Natural killer cell (primary cell): Measurements from ENCODE around the gene FBXW12. TPM values are rescaled to one million over a fixed set of nuclear protein-coding genes. Genes with fewer than 3 reads are reported as not detected.

Experiments used
- ATAC-seq, 3 donors: fragments of 150-1000 bp in 2 of 3; fragments of 200-7000 bp in 1 of 3; cut with Tn5 transposase; 1 replicate in 1 of 3; 2 replicates in 2 of 3; pipeline ENCODE4 v1.10.0; 2021; ENCODE audit warnings: mild to moderate bottlenecking in 2 of 3, moderate library complexity in 2 of 3
- DNase-seq, 2 donors: peaks; one replicate each; pipeline versions ENCODE4 v3.0.0 to v3.0.0-alpha.2; 2013 to 2021; ENCODE audit warnings: mixed read lengths in 1 of 2
- H3K27ac ChIP-seq: one replicate; pipeline ENCODE4 v1.5.1; 2013; ENCODE audit warnings: mild to moderate bottlenecking, low read length
- H3K27me3 ChIP-seq: one replicate; pipeline ENCODE4 v1.6.1; 2013; ENCODE audit warnings: low read length; ENCODE audit not compliant: control insufficient read depth, insufficient read depth
- H3K36me3 ChIP-seq: one replicate; pipeline ENCODE4 v1.6.1; 2013; ENCODE audit warnings: low read length; ENCODE audit not compliant: control insufficient read depth, insufficient read depth
- H3K4me1 ChIP-seq: one replicate; pipeline ENCODE4 v1.6.1; 2013; ENCODE audit warnings: low read length; ENCODE audit not compliant: control insufficient read depth, insufficient read depth
- H3K4me3 ChIP-seq: one replicate; pipeline ENCODE4 v1.5.1; 2013; ENCODE audit warnings: low read length
- H3K9me3 ChIP-seq: one replicate; pipeline ENCODE4 v1.6.1; 2013; ENCODE audit warnings: low read length; ENCODE audit not compliant: control insufficient read depth, insufficient read depth
- H3K27ac Mint-ChIP-seq, 2 donors: one replicate each; pipeline ENCODE4 v1.8.0; 2022; ENCODE audit warnings: mild to moderate bottlenecking in 2 of 2, mixed read lengths in 2 of 2, moderate library complexity in 1 of 2
- H3K27me3 Mint-ChIP-seq, 2 donors: one replicate each; pipeline ENCODE4 v1.8.0; 2022; ENCODE audit warnings: low read depth in 2 of 2, mixed read lengths in 2 of 2
- H3K36me3 Mint-ChIP-seq: one replicate; pipeline ENCODE4 v1.8.0; 2022; ENCODE audit warnings: mixed read lengths
- H3K4me1 Mint-ChIP-seq, 2 donors: one replicate each; pipeline ENCODE4 v1.8.0; 2022; ENCODE audit warnings: mixed read lengths in 2 of 2
- H3K4me3 Mint-ChIP-seq: one replicate; pipeline ENCODE4 v1.8.0; 2022; ENCODE audit warnings: mild to moderate bottlenecking, moderate library complexity, mixed read lengths
- H3K9me3 Mint-ChIP-seq, 2 donors: one replicate each; pipeline ENCODE4 v1.8.0; 2022; ENCODE audit warnings: mixed read lengths in 2 of 2
- WGBS: methylation state at CpG from one replicate; pipeline ENCODE4 v1.1.7; 2013; ENCODE audit warnings: missing lambda C conversion rate; ENCODE audit not compliant: insufficient coverage; 5-methylcytosine and 5-hydroxymethylcytosine counted together
- intact Hi-C: fragments of 100-400 bp; cut with micrococcal nuclease; formaldehyde crosslinking; loops from one replicate; pipeline ENCODE4 v1.14.2; 2022
- total RNA-seq, 4 donors: library from RNA; stranded (reverse); fragments of 120-200 nt in 1 of 4; gene quantifications; one replicate each; pipeline versions ENCODE4 v1.2.3 to v1.2.4, GENCODE V29; 2013 to 2022
- TF ChIP-seq, protein P1 (sequence below): fragments of 200-600 bp; IDR thresholded peaks from one replicate; pipeline ENCODE4 v1.8.0; 2022; ENCODE audit warnings: antibody characterized with exemption

Gene FBXW12
- total RNA-seq, 3 donors from 2014 or later (not counting 1 experiment from before 2014, with no cell fraction given), result 0.25 TPM; not detected in 2

DNA sequence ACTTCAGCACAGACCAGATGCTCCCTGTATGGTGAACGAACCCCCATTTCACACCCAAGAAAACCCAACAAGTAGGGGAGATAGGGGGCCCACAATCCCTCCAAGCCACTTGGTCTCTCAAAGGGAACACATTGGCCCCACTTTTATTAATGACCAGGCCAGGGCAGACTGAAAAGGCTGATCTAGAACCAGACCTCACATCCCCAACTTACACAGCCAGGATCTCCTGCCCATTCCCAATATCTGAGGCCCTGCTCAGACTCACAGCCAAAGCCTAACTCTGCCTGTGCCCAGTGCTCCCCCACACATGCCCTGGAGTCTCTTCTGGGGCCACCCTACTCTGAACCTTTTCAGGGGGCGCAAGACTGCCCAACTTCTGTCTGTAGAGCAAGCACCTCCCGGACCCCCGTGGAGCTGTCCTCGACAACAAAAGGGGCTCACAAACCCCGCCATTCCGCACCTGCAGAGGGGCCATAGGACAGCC lies 56.1 kb downstream of the FBXW12 start:
- Histone ChIP-seq H3K27me3 (no peaks in the 10 kb centered on the region), H3K4me1 (peaks cover 27% of the 10 kb centered on the region), H3K4me3 (no peak overlapping the region), H3K9me3 (no peaks in the 10 kb centered on the region), H3K36me3 (peaks cover 8% of the 10 kb centered on the region), H3K27ac (no peak overlapping the region)
- peak overlapping the region; percentile 49 for H3K4me3 Mint-ChIP-seq
- peak overlapping the region in 1 of 2 donors; percentile 27 for H3K27ac Mint-ChIP-seq
- TF ChIP-seq, protein P1, sequence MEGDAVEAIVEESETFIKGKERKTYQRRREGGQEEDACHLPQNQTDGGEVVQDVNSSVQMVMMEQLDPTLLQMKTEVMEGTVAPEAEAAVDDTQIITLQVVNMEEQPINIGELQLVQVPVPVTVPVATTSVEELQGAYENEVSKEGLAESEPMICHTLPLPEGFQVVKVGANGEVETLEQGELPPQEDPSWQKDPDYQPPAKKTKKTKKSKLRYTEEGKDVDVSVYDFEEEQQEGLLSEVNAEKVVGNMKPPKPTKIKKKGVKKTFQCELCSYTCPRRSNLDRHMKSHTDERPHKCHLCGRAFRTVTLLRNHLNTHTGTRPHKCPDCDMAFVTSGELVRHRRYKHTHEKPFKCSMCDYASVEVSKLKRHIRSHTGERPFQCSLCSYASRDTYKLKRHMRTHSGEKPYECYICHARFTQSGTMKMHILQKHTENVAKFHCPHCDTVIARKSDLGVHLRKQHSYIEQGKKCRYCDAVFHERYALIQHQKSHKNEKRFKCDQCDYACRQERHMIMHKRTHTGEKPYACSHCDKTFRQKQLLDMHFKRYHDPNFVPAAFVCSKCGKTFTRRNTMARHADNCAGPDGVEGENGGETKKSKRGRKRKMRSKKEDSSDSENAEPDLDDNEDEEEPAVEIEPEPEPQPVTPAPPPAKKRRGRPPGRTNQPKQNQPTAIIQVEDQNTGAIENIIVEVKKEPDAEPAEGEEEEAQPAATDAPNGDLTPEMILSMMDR, result no peak
- no peaks in the 10 kb centered on the region for H3K9me3 Mint-ChIP-seq
- ATAC-seq (no peak), DNase-seq (no peak)
- peaks cover 0 to 5% of the 10 kb centered on the region in 2 donors for H3K27me3 Mint-ChIP-seq
- H3K36me3 Mint-ChIP-seq, result no peaks in the 10 kb centered on the region
- WGBS, result 89% methylated on average over 7 of the region's 7 CpGs
- intact Hi-C loops, result no loop called here
- H3K4me1 Mint-ChIP-seq, result peaks cover 0 to 37% of the 10 kb centered on the region in 2 donors

DNA sequence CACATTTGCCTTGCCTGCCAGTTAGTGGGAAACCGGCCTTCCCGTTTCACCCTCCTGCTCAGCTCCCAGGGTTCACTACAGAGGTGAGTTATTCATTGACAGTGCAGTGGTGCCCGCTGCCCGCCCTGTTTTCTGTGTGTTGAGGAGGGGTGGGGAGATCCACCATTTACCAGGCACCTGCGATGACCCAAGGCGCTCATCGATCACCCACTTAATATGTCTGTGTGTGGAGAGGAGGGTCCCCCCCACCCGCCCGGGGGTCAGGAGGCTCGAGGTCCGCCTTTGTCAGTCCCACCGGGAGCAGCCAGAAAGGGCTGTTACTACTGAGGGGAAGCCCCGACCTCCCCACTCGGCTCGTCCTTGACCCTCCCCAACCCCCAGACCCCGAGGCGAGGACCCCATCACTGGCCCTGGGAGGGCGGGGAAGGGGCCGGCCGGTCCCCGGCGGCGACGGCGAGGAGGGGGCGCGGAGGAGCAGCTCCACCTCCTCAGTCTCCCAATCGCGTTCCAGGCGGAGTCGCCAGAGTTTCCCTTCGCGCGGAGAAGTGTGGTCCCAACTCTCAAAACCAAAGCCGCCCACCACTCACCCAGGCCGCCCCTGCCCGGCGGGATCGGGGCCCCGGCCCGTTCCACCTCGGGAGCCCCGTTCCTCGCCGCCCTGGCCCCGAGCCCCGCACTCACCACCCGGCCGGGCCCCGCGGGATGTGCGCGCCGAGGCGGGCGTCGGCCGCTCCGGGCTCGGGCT lies 56.7 kb downstream of the FBXW12 start:
- H3K27me3 ChIP-seq, result no peaks in the 10 kb centered on the region
- Mint-ChIP-seq H3K4me3 (peak overlapping the region; percentile 49), H3K36me3 (no peaks in the 10 kb centered on the region), H3K4me1 (peaks cover 0 to 37% of the 10 kb centered on the region in 2 donors), H3K27ac (peak overlapping the region in 1 of 2 donors; percentile 27), H3K9me3 (no peaks in the 10 kb centered on the region), H3K27me3 (peaks cover 0 to 5% of the 10 kb centered on the region in 2 donors)
- peak in 1 of 3 donors; percentile 64 for ATAC-seq
- TF ChIP-seq, protein P1, result no peak
- DNase-seq, result no peak
- intact Hi-C loops, result no loop called here
- 8% methylated on average over 59 of the region's 60 CpGs for WGBS
- H3K36me3 ChIP-seq, result peaks cover 8% of the 10 kb centered on the region
- peak overlapping the region; percentile 19 for H3K4me3 ChIP-seq
- no peak overlapping the region for H3K27ac ChIP-seq
- H3K9me3 ChIP-seq, result no peaks in the 10 kb centered on the region
- H3K4me1 ChIP-seq, result peaks cover 33% of the 10 kb centered on the region

GRCh38 chr3:48429317-48429959 lies 57.4 kb downstream of the FBXW12 start:
- intact Hi-C loops, result no loop called here
- Histone ChIP-seq H3K4me3 (peak overlapping the region; percentile 50), H3K27me3 (no peaks in the 10 kb centered on the region), H3K36me3 (peaks cover 11% of the 10 kb centered on the region), H3K27ac (no peak overlapping the region), H3K9me3 (no peaks in the 10 kb centered on the region), H3K4me1 (peaks cover 40% of the 10 kb centered on the region)
- ATAC-seq, result peak; percentile 74 to 82 (median 75)
- TF ChIP-seq, protein P1, result no peak
- WGBS, result under 1% methylated on average over 86 of the region's 86 CpGs
- DNase-seq, result peak; percentile 45 to 76
- Mint-ChIP-seq H3K27ac (peak overlapping the region in 1 of 2 donors; percentile 89), H3K4me3 (peak overlapping the region; percentile 74), H3K27me3 (peaks cover 0 to 5% of the 10 kb centered on the region in 2 donors), H3K4me1 (peaks cover 0 to 41% of the 10 kb centered on the region in 2 donors), H3K36me3 (no peaks in the 10 kb centered on the region), H3K9me3 (no peaks in the 10 kb centered on the region)
